GM12878 (cell line): ENCODE measurements around the gene SULT1C4. TPM values are rescaled to one million over a fixed set of nuclear protein-coding genes. Genes with fewer than 3 reads are reported as not detected.

ENCODE experiments used
- ATAC-seq: fragments of 200-7000 bp; cut with Tn5 transposase; 3 replicates; pipeline ENCODE4 v1.9.1; 2020; ENCODE audit warnings: mild to moderate bottlenecking, moderate library complexity
- BruUV-seq: library from RNA; stranded (reverse); fragments of 400-500 nt; replicated peaks from 2 replicates; lab custom pipeline; 2021; lab: Mats Ljungman, UMichigan
- CTCF ChIA-PET: fragments of 300-600 bp; sonication (Branson Sonifier 250); formaldehyde crosslinking; extraction: SDS; loops from one replicate; lab custom pipeline; 2021; ENCODE audit warnings: inconsistent platforms; lab: Yijun Ruan, JAX
- POLR2A ChIA-PET: fragments of 350-600 bp; formaldehyde crosslinking; extraction: SDS; loops from one replicate; lab custom pipeline; 2021; ENCODE audit warnings: inconsistent platforms; lab: Charles Lee
- RAD21 ChIA-PET: fragments of 300-600 bp; sonication (Branson Sonifier 250); formaldehyde crosslinking; loops from one replicate; lab custom pipeline; 2023; ENCODE audit warnings: antibody characterized with exemption; ENCODE audit not compliant: unreplicated experiment; lab: Charles Lee
- SMC1A ChIA-PET: fragments of 300-600 bp; sonication (Branson Sonifier 250); formaldehyde crosslinking; loops from one replicate; lab custom pipeline; 2023; ENCODE audit not compliant: unreplicated experiment, uncharacterized antibody; lab: Charles Lee
- DNase-seq: peaks from one replicate; pipeline ENCODE4 v3.0.0-alpha.2; 2011; ENCODE audit warnings: low read depth, low spot score
- FAIRE-seq: peaks from 3 replicates; lab custom pipeline; 2011; peaks lifted over from hg19 to GRCh38; lab: Jason Lieb, UNC
- H2AFZ ChIP-seq: 2 replicates; pipeline ENCODE4 v1.6.0; 2011; ENCODE audit warnings: low read depth, low read length, control low read depth; ENCODE audit not compliant: control insufficient read depth
- H3K27ac ChIP-seq: 2 replicates; pipeline ENCODE4 v1.5.1; 2011; ENCODE audit warnings: control low read depth; ENCODE audit not compliant: control insufficient read depth, insufficient read depth
- H3K27me3 ChIP-seq, 2 experiments: replicated peaks in 1 of 2; 2 replicates each; pipeline versions ENCODE4 v1.6.0 to v1.6.1; 2011; ENCODE audit warnings: low read length in 1 of 2; ENCODE audit not compliant: control insufficient read depth in 2 of 2, insufficient read depth in 2 of 2
- H3K36me3 ChIP-seq, 2 experiments: 2 replicates each; pipeline ENCODE4 v1.5.1; 2011; ENCODE audit warnings: low read length in 1 of 2; ENCODE audit not compliant: control insufficient read depth in 2 of 2, insufficient read depth in 2 of 2
- H3K4me1 ChIP-seq: 2 replicates; pipeline ENCODE4 v1.6.1; 2011; ENCODE audit warnings: mild to moderate bottlenecking, low read length, moderate library complexity, mixed read lengths; ENCODE audit not compliant: control insufficient read depth, insufficient read depth
- H3K4me2 ChIP-seq: 2 replicates; pipeline ENCODE4 v1.6.0; 2011; ENCODE audit warnings: control low read depth; ENCODE audit not compliant: control insufficient read depth, insufficient read depth
- H3K4me3 ChIP-seq: fragments of 200-600 bp; sonication (generic); 2 replicates; pipeline ENCODE4 v1.5.1; 2016
- H3K79me2 ChIP-seq: 2 replicates; pipeline ENCODE4 v1.6.0; 2011; ENCODE audit warnings: low read length; ENCODE audit not compliant: control insufficient read depth, insufficient read depth
- H3K9ac ChIP-seq: 2 replicates; pipeline ENCODE4 v1.8.0; 2011; ENCODE audit warnings: low read length, control low read depth, mixed read lengths; ENCODE audit not compliant: control insufficient read depth, insufficient read depth
- H3K9me3 ChIP-seq: replicated peaks from 3 replicates; pipeline ENCODE4 v1.5.1; 2011; ENCODE audit warnings: mild to moderate bottlenecking, low read length; ENCODE audit not compliant: control insufficient read depth, insufficient read depth
- H4K20me1 ChIP-seq: 2 replicates; pipeline ENCODE4 v1.6.0; 2011; ENCODE audit not compliant: control insufficient read depth, insufficient read depth
- BCL3 ChIP-seq: IDR thresholded peaks from 2 replicates; pipeline ENCODE4 v1.6.1; 2011; ENCODE audit warnings: borderline replicate concordance, low read depth, mild to moderate bottlenecking, moderate library complexity, low read length; ENCODE audit not compliant: insufficient read depth, poor library complexity, severe bottlenecking
- CHD2 ChIP-seq: IDR thresholded peaks from 2 replicates; pipeline ENCODE4 v1.6.1; 2011; ENCODE audit warnings: low read depth, low read length, improper control_type of control experiment, borderline replicate concordance
- IKZF2 ChIP-seq, 2 experiments: fragments of 450-650 bp; IDR thresholded peaks; 2 replicates each; pipeline ENCODE4 v1.6.1; 2017; ENCODE audit warnings: mild to moderate bottlenecking in 2 of 2, moderate library complexity in 2 of 2
- IRF5 ChIP-seq: fragments of 450-650 bp; IDR thresholded peaks from 2 replicates; pipeline ENCODE4 v1.6.1; 2017; ENCODE audit warnings: borderline replicate concordance
- JUNB ChIP-seq: IDR thresholded peaks from 2 replicates; pipeline ENCODE4 v1.6.1; 2016; ENCODE audit warnings: antibody characterized with exemption, mild to moderate bottlenecking
- MEF2B ChIP-seq: fragments of 450-650 bp; IDR thresholded peaks from 2 replicates; pipeline ENCODE4 v1.6.1; 2018; ENCODE audit warnings: mild to moderate bottlenecking, moderate library complexity; ENCODE audit not compliant: partially characterized antibody, poor library complexity, severe bottlenecking
- MTA3 ChIP-seq: IDR thresholded peaks from 2 replicates; pipeline ENCODE4 v1.6.1; 2012; ENCODE audit warnings: low read length, inconsistent platforms, borderline replicate concordance
- NBN ChIP-seq: fragments of 450-650 bp; IDR thresholded peaks from 2 replicates; pipeline ENCODE4 v1.6.1; 2016
- PAX8 ChIP-seq: fragments of 450-650 bp; IDR thresholded peaks from 2 replicates; pipeline ENCODE4 v1.6.1; 2017; ENCODE audit warnings: mild to moderate bottlenecking, moderate library complexity
- RUNX3 ChIP-seq: IDR thresholded peaks from 2 replicates; pipeline ENCODE4 v1.6.1; 2012; ENCODE audit warnings: low read length, inconsistent platforms
- SKIL ChIP-seq: fragments of 450-650 bp; IDR thresholded peaks from 2 replicates; pipeline ENCODE4 v1.6.1; 2017; ENCODE audit warnings: mild to moderate bottlenecking, low read depth, inconsistent platforms; ENCODE audit not compliant: poor library complexity, severe bottlenecking
- SMARCA5 ChIP-seq: fragments of 450-650 bp; IDR thresholded peaks from 2 replicates; pipeline ENCODE4 v1.6.1; 2017; ENCODE audit warnings: mild to moderate bottlenecking
- WGBS: methylation state at CpG from one replicate; pipeline ENCODE4 v1.1.6; 2016; ENCODE audit warnings: low lambda C conversion rate; ENCODE audit not compliant: insufficient replicate concordance, insufficient coverage; ENCODE audit errors: missing lambda C conversion rate; 5-methylcytosine and 5-hydroxymethylcytosine counted together
- in situ Hi-C: fragments of 300-500 bp; cut with MboI; formaldehyde crosslinking; loops from 9 replicates; pipeline ENCODE4 v1.14.3; 2018; ENCODE audit warnings: mixed read lengths
- intact Hi-C: fragments of 100-400 bp; cut with micrococcal nuclease; formaldehyde crosslinking; loops from one replicate; pipeline ENCODE4 v1.14.2; 2022; ENCODE audit not compliant: unreplicated experiment
- polyA plus RNA-seq, 11 experiments: library from polyadenylated mRNA; depleted of rRNA in 4 of 11; unstranded in 6 of 11; stranded (reverse) in 5 of 11; fragments of >200 nt; fragmentation: Nextera tagmentation in 4 of 11; fragmentation: Illumina TruSeq in 1 of 11; extraction: Ambion mirVana in 4 of 11; extraction: Trizol in 1 of 11; gene quantifications; 1 replicate in 1 of 11; 2 replicates in 10 of 11; pipeline versions ENCODE4 v1.2.1 to v1.2.3, GENCODE V29; 2011 to 2016; ENCODE audit warnings: inconsistent platforms in 2 of 11, missing spikeins in 2 of 11, low read depth in 1 of 11
- total RNA-seq, 4 experiments: library from RNA; depleted of rRNA in 3 of 4; stranded (reverse); fragments of >200 nt in 3 of 4; fragmentation: Illumina TruSeq in 1 of 4; extraction: Trizol in 1 of 4; gene quantifications; 2 replicates each; pipeline versions ENCODE4 v1.2.1 to v1.2.3, GENCODE V29; 2013 to 2021

Gene SULT1C4
- total and polyA plus RNA-seq, 10 of the 15 experiments (the other 5 are each of a cell fraction or from before 2014, with no cell fraction given), result 0.04 TPM; not detected in 9

GRCh38 chr2:108365656-108366055 lies 12.1 kb upstream of the SULT1C4 start:
- FAIRE-seq (no peak), ATAC-seq (no peak), DNase-seq (no peak)
- in situ Hi-C loops, result no loop called here
- no peak overlapping the region for H2AFZ ChIP-seq
- TF ChIP-seq SKIL, result no peak
- TF ChIP-seq PAX8, result no peak
- no peak for TF ChIP-seq NBN
- no peak for TF ChIP-seq SMARCA5
- TF ChIP-seq CHD2, result no peak
- no peak for TF ChIP-seq MTA3
- TF ChIP-seq JUNB, result no peak
- TF ChIP-seq RUNX3, result no peak
- TF ChIP-seq IRF5, result no peak
- TF ChIP-seq MEF2B, result no peak
- no peak for TF ChIP-seq IKZF2 (IDR thresholded peaks at IDR 0.05)
- no peak for TF ChIP-seq BCL3
- no peak overlapping the region for H3K9ac ChIP-seq
- no peak overlapping the region for H3K4me2 ChIP-seq
- WGBS, result 43% methylated on average over 3 of the region's 3 CpGs
- no TSS peak for BruUV-seq
- H3K9me3 ChIP-seq, result peaks cover 4% of the 10 kb centered on the region; the same call in 2 of the 3 replicates
- H4K20me1 ChIP-seq, result no peaks in the 10 kb centered on the region
- no peaks in the 10 kb centered on the region for H3K36me3 ChIP-seq
- H3K27ac ChIP-seq, result no peak overlapping the region
- POLR2A ChIA-PET, result interaction anchor here (0.6 kb wide), 1 partner anchor 392 kb away, joined by 3 read pairs; no protein-coding TSS in a partner anchor
- no peaks in the 10 kb centered on the region for H3K79me2 ChIP-seq
- peaks cover 11% of the 10 kb centered on the region for H3K4me1 ChIP-seq
- H3K4me3 ChIP-seq, result no peak overlapping the region
- intact Hi-C loops, result no loop called here
- CTCF ChIA-PET, result no interaction called here
- RAD21 ChIA-PET, result no interaction called here
- no peaks in the 10 kb centered on the region for H3K27me3 ChIP-seq
- SMC1A ChIA-PET, result interaction anchor here (2.1 kb wide), 1 partner anchor 19 kb away, joined by 5 read pairs; no protein-coding TSS in a partner anchor
